K562 (cell line): ENCODE data around the gene CRB2. TPM values are rescaled to one million over a fixed set of nuclear protein-coding genes. Genes with fewer than 3 reads are reported as not detected.
A peak's percentile ranks its signal among the peaks of the same experiment; 100 is the strongest.

ENCODE experiments used
- ARID4B ChIP-seq: sonication (generic); formaldehyde crosslinking; IDR thresholded peaks from 2 replicates; pipeline ENCODE4 v1.8.0; 2022; ENCODE audit warnings: mild to moderate bottlenecking, missing genetic modification reagents
- ATF6 ChIP-seq: sonication (generic); formaldehyde crosslinking; IDR thresholded peaks from 2 replicates; pipeline ENCODE4 v1.4.0; 2020; ENCODE audit warnings: mild to moderate bottlenecking, missing genetic modification reagents
- ELF1 ChIP-seq: fragments of 200-800 bp; sonication (Bioruptor generic); IDR thresholded peaks from 2 replicates; pipeline ENCODE4 v1.6.1; 2016; ENCODE audit warnings: missing genetic modification characterization, missing compliant biosample characterization
- FOXM1 ChIP-seq, 2 experiments: fragments of 450-650 bp in 1 of 2; sonication (generic) in 1 of 2; formaldehyde crosslinking in 1 of 2; IDR thresholded peaks; 2 replicates each; pipeline versions ENCODE4 v1.6.1 to v1.9.0; 2017 to 2022; ENCODE audit warnings: low read depth in 2 of 2, mild to moderate bottlenecking in 2 of 2, missing genetic modification reagents in 1 of 2, moderate library complexity in 1 of 2
- GATA2 ChIP-seq: sonication (generic); formaldehyde crosslinking; IDR thresholded peaks from 2 replicates; pipeline ENCODE4 v1.4.0; 2020; ENCODE audit warnings: mild to moderate bottlenecking, missing genetic modification reagents
- GTF2F1 ChIP-seq: IDR thresholded peaks from 2 replicates; pipeline ENCODE4 v1.6.1; 2011; ENCODE audit warnings: low read depth, low read length, improper control_type of control experiment
- NEUROD1 ChIP-seq: fragments of 150-350 bp; IDR thresholded peaks from 2 replicates; pipeline ENCODE4 v1.6.1; 2014; ENCODE audit warnings: borderline replicate concordance, low read length, low read depth; ENCODE audit not compliant: partially characterized antibody
- PHF8 ChIP-seq: fragments of 200-600 bp; sonication (generic); IDR thresholded peaks from 2 replicates; pipeline ENCODE4 v1.6.1; 2012; ENCODE audit warnings: mixed run types, mild to moderate bottlenecking, inconsistent platforms, low read length, moderate library complexity, borderline replicate concordance
- SFPQ ChIP-seq: fragments of 200-400 bp; formaldehyde crosslinking; IDR thresholded peaks from 2 replicates; pipeline ENCODE4 v1.6.1; 2017; ENCODE audit warnings: mild to moderate bottlenecking, low read depth, low read length, moderate library complexity
- SMAD2 ChIP-seq: fragments of 150-350 bp; IDR thresholded peaks from 2 replicates; pipeline ENCODE4 v1.6.1; 2014; ENCODE audit warnings: low read depth, mild to moderate bottlenecking, low read length
- TBP ChIP-seq: optimal IDR thresholded peaks from 2 replicates; pipeline ENCODE3; 2011; ENCODE audit warnings: low read depth, low read length, improper control_type of control experiment
- THAP12 ChIP-seq: fragments of 250-450 bp; sonication (Bioruptor Pico); IDR thresholded peaks from 2 replicates; pipeline ENCODE4 v1.9.0; 2021; ENCODE audit warnings: mild to moderate bottlenecking, inconsistent platforms
- YBX1 ChIP-seq: fragments of 450-650 bp; IDR thresholded peaks from 2 replicates; pipeline ENCODE4 v1.7.1; 2016; ENCODE audit warnings: mild to moderate bottlenecking
- ZFP36 ChIP-seq: fragments of 150-350 bp; IDR thresholded peaks from 2 replicates; pipeline ENCODE4 v1.6.1; 2018; ENCODE audit warnings: low read length, low read depth; ENCODE audit not compliant: partially characterized antibody
- ZNF780A ChIP-seq: fragments of 250-450 bp; sonication (Bioruptor Pico); IDR thresholded peaks from 2 replicates; pipeline ENCODE4 v1.5.0; 2021; ENCODE audit warnings: mild to moderate bottlenecking
- polyA plus RNA-seq, 8 experiments: library from polyadenylated mRNA; depleted of rRNA in 4 of 8; stranded (reverse) in 5 of 8; unstranded in 3 of 8; fragments of >200 nt; fragmentation: Nextera tagmentation in 2 of 8; fragmentation: Illumina TruSeq in 1 of 8; extraction: Ambion mirVana in 2 of 8; extraction: Trizol in 1 of 8; gene quantifications; 2 replicates each; pipeline versions ENCODE4 v1.2.1 to v1.2.3, GENCODE V29; 2011 to 2014; ENCODE audit warnings: inconsistent platforms in 1 of 8, missing spikeins in 1 of 8
- total RNA-seq, 7 experiments: library from RNA; depleted of rRNA in 6 of 7; stranded (reverse); fragments of >200 nt in 6 of 7; fragmentation: Illumina TruSeq in 2 of 7; extraction: Trizol in 2 of 7; gene quantifications; 2 replicates each; pipeline versions ENCODE4 v1.2.1 to v1.2.3, GENCODE V29; 2011 to 2021; ENCODE audit warnings: low replicate concordance in 1 of 7

Gene CRB2
- total and polyA plus RNA-seq, 9 of the 15 experiments (the other 6 are each of a cell fraction or from before 2014, with no cell fraction given), result 0.13 to 1.2 (median 0.25) TPM; not detected in 2

GRCh38 chr9:123338710-123339665 lies 17.0 kb upstream of the CRB2 start (continued):
- TF ChIP-seq THAP12 (CRISPR knock-in tag) (no peak), ELF1 (tag) (no peak), NEUROD1 (no peak), GATA2 (peak; percentile 29; the same call in 1 of the 2 replicates), ZFP36 (peak; percentile 99), ATF6 (CRISPR knock-in tag) (no peak), ARID4B (no peak), SMAD2 (no peak), YBX1 (no peak), TBP (no peak), SFPQ (no peak), ZNF780A (no peak), PHF8 (peak; percentile 70; the same call in 1 of the 2 replicates), FOXM1 (IDR thresholded peaks at IDR 0.05; ENCODE audit: low read depth) (peak; percentile 61), FOXM1 (CRISPR knock-in tag; IDR thresholded peaks at IDR 0.05; ENCODE audit: low read depth) (peak; percentile 47; the same call in 1 of the 2 replicates), GTF2F1 (no peak)
